ENCODE results near the gene ZCWPW1.
A peak's percentile ranks its signal among the peaks of the same experiment; 100 is the strongest.
"Not testable (repeated sequence)": the region's sequence is repeated elsewhere in the genome, so short reads cannot be mapped to it uniquely, and the experiment has no call there.

Gene ZCWPW1

GRCh38 chr7:100398239-100398638 lies 30.3 kb downstream of the ZCWPW1 start:
- DNase-seq = no peak

- no peak for DNase-seq
Measured at GRCh38 chr7:100397315-100398081, 31.0 kb downstream of the ZCWPW1 start.

GRCh38 chr7:100396421-100396982 lies 32.0 kb downstream of the ZCWPW1 start:
- DNase-seq = no peak

GRCh38 chr7:100394077-100394476 lies 34.4 kb downstream of the ZCWPW1 start:
- DNase-seq = no peak

- DNase-seq = no peak
Measured at GRCh38 chr7:100393233-100393905, 35.1 kb downstream of the ZCWPW1 start.

- no peak for DNase-seq
Measured at GRCh38 chr7:100390286-100391009, 38.1 kb downstream of the ZCWPW1 start.

GRCh38 chr7:100389437-100390088 lies 38.9 kb downstream of the ZCWPW1 start:
- DNase-seq = no peak

GRCh38 chr7:100387695-100388094 lies 40.8 kb downstream of the ZCWPW1 start:
- no peak for DNase-seq

GRCh38 chr7:100386940-100387339 lies 41.6 kb downstream of the ZCWPW1 start:
- DNase-seq = no peak

GRCh38 chr7:100384628-100385294 lies 43.7 kb downstream of the ZCWPW1 start:
- no peak for DNase-seq

GRCh38 chr7:100382234-100382853 lies 46.2 kb downstream of the ZCWPW1 start:
- peak; percentile 73 for DNase-seq

- not testable (repeated sequence) for DNase-seq
Measured at GRCh38 chr7:100381531-100382233, 46.8 kb downstream of the ZCWPW1 start.

- no peak for DNase-seq
Measured at GRCh38 chr7:100380196-100380595, 48.3 kb downstream of the ZCWPW1 start.

- DNase-seq = no peak
Measured at GRCh38 chr7:100378114-100378755, 50.3 kb downstream of the ZCWPW1 start.

GRCh38 chr7:100376066-100376465 lies 52.4 kb downstream of the ZCWPW1 start:
- DNase-seq = no peak

GRCh38 chr7:100374601-100375000 lies 53.9 kb downstream of the ZCWPW1 start:
- no peak for DNase-seq

GRCh38 chr7:100373870-100374598 lies 54.5 kb downstream of the ZCWPW1 start:
- DNase-seq = not testable (repeated sequence)

- no peak for DNase-seq
Measured at GRCh38 chr7:100373261-100373831, 55.2 kb downstream of the ZCWPW1 start, which contains the start of gene PILRA. Gene PILRA (plus strand): TSS chr7:100373487. CDS start chr7:100373657, 170 bp downstream.

GRCh38 chr7:100372694-100373093 lies 55.8 kb downstream of the ZCWPW1 start:
- no peak for DNase-seq

Data from NCI-H748 treated with DMSO at 0.1 percent for 48 hours (cell line).